Measurements from ENCODE around the gene GNB5.
A peak's percentile ranks its signal among the peaks of the same experiment; 100 is the strongest.
"Not testable (repeated sequence)": the region's sequence is repeated elsewhere in the genome, so short reads cannot be mapped to it uniquely, and the experiment has no call there.

The GNB5 gene

DNA sequence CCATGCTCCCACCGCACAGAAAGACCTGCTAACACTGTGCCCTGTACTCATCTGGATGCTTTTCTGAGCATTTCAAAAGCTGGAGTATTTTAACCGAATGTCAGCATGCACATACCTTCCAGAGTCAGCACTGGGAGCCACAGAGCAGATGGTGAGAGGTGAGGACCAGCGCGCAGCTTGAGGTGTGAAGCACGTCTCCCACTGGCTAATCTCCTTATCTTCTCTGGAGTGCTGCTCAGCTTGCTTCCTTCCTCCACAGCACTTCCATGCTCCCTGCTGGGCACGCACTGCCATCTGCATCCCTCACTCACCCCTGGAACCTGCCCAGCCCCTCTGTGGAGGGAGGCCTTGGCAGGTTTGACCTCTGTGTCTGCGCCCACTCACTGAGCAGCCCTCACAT, at the start of gene GNB5:
Gene GNB5, minus strand, starts transcription at position 186 of the 400 bp plus-strand sequence. CDS start 6,716 bp downstream, outside the sequence.
- H3K36me3 ChIP-seq (replicated peaks) = no peaks in the 10 kb centered on the region
- no peak within 1 kb of the TSS for H3K4me3 ChIP-seq
- no peaks in the 10 kb centered on the region for H3K9me3 ChIP-seq
- in situ Hi-C loops (cut with MboI; ENCODE audit: low sequenced_read_pairs) = no loop called here
- no peaks in the 10 kb centered on the region for H3K4me1 ChIP-seq
- no peaks in the 10 kb centered on the region for H3K27me3 ChIP-seq (ENCODE audit: low read depth)
- no peak for DNase-seq (ENCODE audit: low spot score in 2 of 2)

DNA sequence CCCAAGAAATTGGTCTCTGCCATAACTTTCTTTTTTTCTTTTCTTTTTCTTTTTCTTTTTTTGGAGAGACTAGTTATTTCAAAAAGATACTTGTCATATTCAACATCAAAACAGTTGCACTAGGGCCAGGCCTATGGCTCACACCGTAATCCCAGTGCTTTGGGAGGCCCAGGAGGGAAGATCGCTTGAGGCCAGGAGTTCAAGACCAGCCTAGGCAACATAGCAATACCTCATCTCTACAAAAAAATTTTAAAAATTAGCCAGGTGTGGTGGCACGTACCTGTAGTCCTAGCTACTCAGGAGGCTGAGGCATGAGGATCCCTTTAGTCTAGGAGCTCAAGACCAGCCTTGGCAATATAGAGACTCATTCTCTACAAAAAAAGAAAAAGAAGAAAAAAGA, 49.0 kb upstream of the GNB5 start:
- no peak for DNase-seq (ENCODE audit: low spot score in 2 of 2)
- in situ Hi-C loops (cut with MboI; ENCODE audit: low sequenced_read_pairs) = no loop called here
- Histone ChIP-seq H3K9me3 (no peaks in the 10 kb centered on the region), H3K4me1 (no peaks in the 10 kb centered on the region), H3K27me3 (ENCODE audit: low read depth) (no peaks in the 10 kb centered on the region), H3K36me3 (replicated peaks) (peaks cover 3% of the 10 kb centered on the region; the same call in 1 of the 2 replicates), H3K4me3 (no peak overlapping the region)

DNA sequence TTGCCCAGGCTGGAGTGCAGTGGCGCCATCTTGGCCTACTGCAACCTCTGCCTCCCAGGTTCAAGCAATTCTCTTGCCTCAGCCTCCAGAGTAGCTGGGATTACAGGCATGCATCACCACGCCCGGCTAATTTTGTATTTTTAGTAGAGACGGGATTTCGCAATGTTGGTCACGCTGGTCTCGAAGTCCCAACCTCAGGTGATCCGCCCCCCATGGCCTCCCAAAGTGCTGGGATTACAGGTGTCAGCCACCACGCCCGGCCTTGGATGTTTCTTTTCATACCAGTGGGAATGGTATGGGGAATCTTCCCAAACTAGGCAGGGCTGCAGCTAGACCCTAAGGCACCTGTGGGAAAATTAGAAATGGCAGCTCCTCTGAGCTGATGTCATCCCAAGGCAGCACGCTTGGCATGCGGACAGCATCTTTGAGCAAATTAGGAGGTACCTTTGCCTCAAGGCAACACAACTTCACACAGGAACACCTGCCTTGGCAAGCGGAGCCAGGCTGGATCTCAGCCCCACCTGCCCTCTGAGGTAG, 47.9 kb upstream of the GNB5 start:
- H3K4me3 ChIP-seq; DNase-seq (ENCODE audit: low spot score in 2 of 2); H3K4me1 ChIP-seq; in situ Hi-C loops (cut with MboI; ENCODE audit: low sequenced_read_pairs); H3K9me3 ChIP-seq; H3K27me3 ChIP-seq (ENCODE audit: low read depth); H3K36me3 ChIP-seq (replicated peaks): not testable (repeated sequence)

DNA sequence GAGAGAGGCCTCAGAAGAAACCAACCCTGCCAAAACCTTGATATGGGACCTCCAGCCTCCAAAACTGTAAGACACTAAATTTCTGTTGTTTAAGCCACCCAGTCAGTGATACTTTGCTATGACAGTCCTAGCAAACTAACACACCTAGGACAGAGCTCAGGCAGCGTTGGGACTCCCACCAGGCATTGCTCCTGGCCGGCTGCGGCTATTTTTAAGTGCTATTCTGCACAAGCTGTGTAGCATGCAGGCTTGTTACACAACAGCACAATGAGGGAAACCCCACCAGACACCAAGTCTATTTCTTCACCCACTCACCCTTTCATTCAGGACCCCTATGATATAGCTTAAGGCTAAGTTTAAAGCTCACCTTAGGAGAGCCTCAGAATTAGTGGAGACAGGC, 47.0 kb upstream of the GNB5 start:
- in situ Hi-C loops (cut with MboI; ENCODE audit: low sequenced_read_pairs) = no loop called here
- no peak for DNase-seq (ENCODE audit: low spot score in 2 of 2)
- Histone ChIP-seq H3K9me3 (no peaks in the 10 kb centered on the region), H3K4me1 (no peaks in the 10 kb centered on the region), H3K27me3 (ENCODE audit: low read depth) (no peaks in the 10 kb centered on the region), H3K4me3 (no peak overlapping the region), H3K36me3 (replicated peaks) (no peaks in the 10 kb centered on the region; the same call in 1 of the 2 replicates)

DNA sequence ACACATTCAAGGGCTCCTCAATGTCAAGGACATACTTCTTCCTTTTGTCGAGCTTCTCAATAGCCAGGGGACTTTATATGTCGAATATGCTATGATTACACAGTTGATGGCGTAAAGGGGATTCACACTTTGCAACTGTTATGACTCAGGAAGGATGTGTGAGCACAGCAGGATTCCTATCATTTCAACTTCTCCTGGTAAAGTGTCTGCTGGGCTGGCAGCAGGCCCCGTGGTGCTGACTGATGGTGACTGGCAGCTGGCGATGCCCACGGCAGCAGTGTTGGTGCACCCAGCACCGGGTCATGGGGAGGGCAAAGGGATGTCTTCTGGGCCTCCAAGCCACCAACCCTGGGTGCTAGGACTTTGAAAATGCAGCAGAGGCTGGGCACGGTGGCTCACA, 44.8 kb upstream of the GNB5 start:
- in situ Hi-C loops (cut with MboI; ENCODE audit: low sequenced_read_pairs) = no loop called here
- Histone ChIP-seq H3K9me3 (no peaks in the 10 kb centered on the region), H3K36me3 (replicated peaks) (no peaks in the 10 kb centered on the region; the same call in 1 of the 2 replicates), H3K4me1 (no peaks in the 10 kb centered on the region), H3K4me3 (no peak overlapping the region), H3K27me3 (ENCODE audit: low read depth) (no peaks in the 10 kb centered on the region)
- DNase-seq (ENCODE audit: low spot score in 2 of 2) = no peak

DNA sequence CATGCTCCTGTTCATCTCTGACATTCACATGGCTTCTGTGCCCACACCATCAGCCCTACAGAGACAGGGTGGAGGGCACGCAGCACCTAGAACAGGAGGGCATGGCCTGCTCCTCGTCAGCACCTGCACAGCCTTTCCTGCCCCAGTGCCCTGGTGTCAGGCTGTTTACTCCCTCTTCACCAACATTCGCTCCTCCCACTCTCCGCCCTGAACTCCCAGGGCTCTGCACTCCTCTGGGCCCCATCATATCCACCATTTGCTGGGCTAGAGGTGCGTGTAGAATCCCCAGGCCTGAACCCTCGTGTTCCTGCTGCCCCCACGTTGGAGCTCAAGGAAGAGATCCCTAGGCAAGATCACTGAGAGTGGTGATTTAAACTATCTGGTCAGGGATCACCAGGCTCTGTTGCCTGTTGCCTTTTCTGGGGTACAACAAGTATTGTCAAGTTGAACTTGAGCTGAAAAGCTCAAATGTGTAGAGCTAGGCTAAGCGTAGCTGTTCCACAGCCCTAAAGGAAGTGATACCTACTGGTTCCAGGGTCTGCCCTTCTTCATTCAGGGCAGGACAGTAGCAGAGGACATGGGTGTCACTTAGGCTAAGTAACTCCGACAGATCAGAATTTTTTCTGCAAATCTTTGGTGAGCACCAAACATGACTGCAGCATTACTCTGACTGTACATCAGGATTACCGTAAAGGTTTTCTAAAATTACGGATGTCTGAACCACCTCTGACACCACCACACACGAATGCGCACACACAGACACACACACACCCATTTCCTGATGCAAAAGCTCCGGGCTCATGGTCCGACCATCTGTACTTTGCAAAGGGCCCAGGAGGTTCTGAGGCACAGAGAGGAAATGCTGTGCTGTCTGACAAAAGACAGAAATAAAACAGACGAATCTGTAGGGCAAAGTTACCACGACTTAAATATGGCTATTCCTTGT, 43.7 kb upstream of the GNB5 start:
- no peaks in the 10 kb centered on the region for H3K4me1 ChIP-seq
- H3K4me3 ChIP-seq = no peak overlapping the region
- in situ Hi-C loops (cut with MboI; ENCODE audit: low sequenced_read_pairs) = no loop called here
- no peak for DNase-seq (ENCODE audit: low spot score in 2 of 2)
- H3K9me3 ChIP-seq = no peaks in the 10 kb centered on the region
- no peaks in the 10 kb centered on the region; the same call in 1 of the 2 replicates for H3K36me3 ChIP-seq (replicated peaks)
- no peaks in the 10 kb centered on the region for H3K27me3 ChIP-seq (ENCODE audit: low read depth)

DNA sequence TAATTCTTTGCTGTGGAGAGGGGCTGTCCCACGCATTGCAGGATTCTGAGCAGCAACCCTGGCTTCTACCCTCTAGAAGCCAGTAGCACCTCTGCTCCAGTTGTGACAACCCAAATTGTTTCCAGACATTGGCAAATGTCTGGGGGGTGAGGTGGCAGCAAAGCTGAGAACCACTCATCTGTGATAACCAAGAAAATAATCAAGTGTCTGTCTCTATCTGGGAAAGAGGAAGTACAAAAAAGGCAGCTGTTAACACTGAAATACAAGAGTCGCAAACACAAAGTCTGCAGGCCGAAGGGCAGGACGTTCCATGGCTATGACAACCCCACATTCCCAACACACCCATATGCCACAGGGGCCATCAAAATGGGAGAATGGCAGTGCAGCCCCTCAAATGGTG, 42.2 kb upstream of the GNB5 start:
- no peak overlapping the region for H3K4me3 ChIP-seq
- H3K27me3 ChIP-seq (ENCODE audit: low read depth) = no peaks in the 10 kb centered on the region
- in situ Hi-C loops (cut with MboI; ENCODE audit: low sequenced_read_pairs) = no loop called here
- H3K4me1 ChIP-seq = no peaks in the 10 kb centered on the region
- no peak for DNase-seq (ENCODE audit: low spot score in 2 of 2)
- no peaks in the 10 kb centered on the region for H3K9me3 ChIP-seq
- H3K36me3 ChIP-seq (replicated peaks) = no peaks in the 10 kb centered on the region; the same call in 1 of the 2 replicates

DNA sequence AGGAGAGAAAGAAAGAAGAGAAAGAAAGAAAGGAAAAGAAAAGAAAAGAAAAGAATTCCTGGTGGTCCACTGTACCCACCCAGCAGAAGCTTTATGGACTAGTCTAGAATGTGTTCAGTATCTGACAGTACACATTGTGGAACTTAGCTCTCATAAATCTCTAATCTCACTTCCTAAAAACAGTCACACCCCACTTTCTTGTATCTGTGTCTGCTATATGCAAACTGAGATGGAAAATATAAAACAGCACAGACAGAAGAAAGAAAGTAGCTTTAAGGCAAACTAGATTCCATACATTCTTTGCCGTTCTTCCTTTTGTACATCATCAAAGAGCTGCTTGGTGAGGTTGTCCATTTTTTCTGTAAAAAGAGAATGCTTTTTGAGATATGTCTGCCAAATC, 41.1 kb upstream of the GNB5 start:
- Histone ChIP-seq H3K4me1 (no peaks in the 10 kb centered on the region), H3K4me3 (no peak overlapping the region), H3K27me3 (ENCODE audit: low read depth) (no peaks in the 10 kb centered on the region), H3K36me3 (replicated peaks) (no peaks in the 10 kb centered on the region; the same call in 1 of the 2 replicates), H3K9me3 (no peaks in the 10 kb centered on the region)
- in situ Hi-C loops (cut with MboI; ENCODE audit: low sequenced_read_pairs) = no loop called here
- peak in 1 of 2 experiments; percentile 40 for DNase-seq (ENCODE audit: low spot score in 2 of 2)

DNA sequence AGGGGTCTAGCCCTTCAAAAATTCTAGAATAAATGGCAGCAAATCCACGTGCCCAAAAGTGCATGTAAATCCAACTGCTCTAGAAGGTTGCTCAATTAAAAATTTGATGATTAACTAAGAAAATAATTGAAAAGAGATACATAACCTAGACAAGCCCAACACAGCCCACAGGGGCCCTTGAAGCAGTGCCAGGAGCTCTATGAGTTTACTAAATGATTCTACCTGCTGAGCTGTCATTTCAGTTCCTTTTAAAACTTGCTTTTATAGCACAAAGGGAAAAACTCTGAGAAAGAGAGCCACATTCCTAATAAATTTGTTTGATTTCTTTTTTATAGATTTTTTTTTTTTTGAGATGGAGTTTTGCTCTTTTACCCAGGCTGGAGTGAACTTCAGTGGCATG, 38.9 kb upstream of the GNB5 start:
- H3K27me3 ChIP-seq (ENCODE audit: low read depth) = no peaks in the 10 kb centered on the region
- H3K36me3 ChIP-seq (replicated peaks) = no peaks in the 10 kb centered on the region
- in situ Hi-C loops (cut with MboI; ENCODE audit: low sequenced_read_pairs) = no loop called here
- H3K4me3 ChIP-seq = no peak overlapping the region
- H3K9me3 ChIP-seq = no peaks in the 10 kb centered on the region
- no peak for DNase-seq (ENCODE audit: low spot score in 2 of 2)
- H3K4me1 ChIP-seq = no peaks in the 10 kb centered on the region

DNA sequence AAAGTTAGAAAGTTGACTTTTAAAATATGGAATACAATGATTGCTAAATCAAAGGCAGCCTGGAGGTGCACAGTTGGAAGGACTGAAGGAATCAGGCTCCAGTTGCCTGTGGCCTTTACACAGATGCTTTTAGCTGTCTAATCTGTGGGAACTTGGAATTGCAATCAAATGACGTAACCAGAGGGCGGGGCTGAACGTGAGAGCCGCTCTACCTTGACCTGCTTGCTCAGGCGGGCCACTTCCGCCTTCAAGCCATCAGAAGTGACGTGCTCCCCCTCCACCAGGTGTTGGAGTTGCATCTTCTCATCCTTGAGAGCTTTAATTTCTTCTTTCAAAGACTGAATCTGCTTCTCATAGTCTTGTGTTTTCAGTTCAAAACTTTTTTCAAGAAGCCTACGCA, 37.7 kb upstream of the GNB5 start:
- Histone ChIP-seq H3K36me3 (replicated peaks) (no peaks in the 10 kb centered on the region), H3K4me1 (no peaks in the 10 kb centered on the region), H3K9me3 (no peaks in the 10 kb centered on the region), H3K27me3 (ENCODE audit: low read depth) (no peaks in the 10 kb centered on the region), H3K4me3 (no peak overlapping the region)
- peak in 1 of 2 experiments; percentile 23 for DNase-seq (ENCODE audit: low spot score in 2 of 2)
- in situ Hi-C loops (cut with MboI; ENCODE audit: low sequenced_read_pairs) = no loop called here

DNA sequence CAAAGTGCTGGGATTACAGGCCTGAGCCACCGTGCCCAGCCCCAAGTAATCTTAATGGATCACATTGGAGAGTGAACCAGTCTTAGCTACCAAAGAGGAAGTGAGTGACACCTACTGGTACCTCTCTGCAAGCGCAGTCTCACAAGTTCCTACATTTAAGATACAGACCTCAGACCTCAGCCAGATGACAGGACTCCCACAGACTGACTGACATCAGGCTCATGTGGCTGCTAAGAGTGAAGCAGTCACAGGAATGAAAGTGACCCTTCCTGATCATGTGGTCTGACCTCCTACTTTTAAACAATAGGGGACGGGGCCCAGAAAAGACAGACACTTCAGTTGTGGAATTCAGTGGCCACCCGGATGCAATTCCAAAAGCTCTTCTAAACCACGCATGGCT, 36.3 kb upstream of the GNB5 start:
- H3K36me3 ChIP-seq (replicated peaks) = no peaks in the 10 kb centered on the region

DNA sequence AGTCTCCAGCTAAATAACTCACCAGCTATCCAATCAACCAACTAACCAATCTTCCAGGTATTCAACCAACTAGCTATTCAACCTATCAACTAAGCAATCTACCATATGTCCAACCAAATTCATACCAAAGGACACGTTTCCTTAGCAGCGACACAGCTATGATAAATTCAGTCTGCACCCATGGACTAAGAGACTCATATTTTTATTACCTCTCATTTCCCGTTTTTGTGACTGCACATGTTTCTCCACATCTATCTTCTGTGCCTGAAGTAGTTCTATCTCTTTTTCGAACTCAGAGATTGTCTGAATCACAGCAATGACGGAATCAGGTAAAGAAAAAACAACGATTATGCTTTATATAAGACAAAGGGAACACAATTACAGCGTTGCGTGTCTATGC, 34.0 kb upstream of the GNB5 start:
- in situ Hi-C loops (cut with MboI; ENCODE audit: low sequenced_read_pairs) = no loop called here

More for the DNA sequence above, 36.3 kb upstream of the GNB5 start:
- Histone ChIP-seq H3K4me3 (no peak overlapping the region), H3K27me3 (ENCODE audit: low read depth) (no peaks in the 10 kb centered on the region), H3K4me1 (no peaks in the 10 kb centered on the region), H3K9me3 (no peaks in the 10 kb centered on the region)
- peak; percentile 77 to 88 for DNase-seq (ENCODE audit: low spot score in 2 of 2)
- in situ Hi-C loops (cut with MboI; ENCODE audit: low sequenced_read_pairs) = no loop called here

DNA sequence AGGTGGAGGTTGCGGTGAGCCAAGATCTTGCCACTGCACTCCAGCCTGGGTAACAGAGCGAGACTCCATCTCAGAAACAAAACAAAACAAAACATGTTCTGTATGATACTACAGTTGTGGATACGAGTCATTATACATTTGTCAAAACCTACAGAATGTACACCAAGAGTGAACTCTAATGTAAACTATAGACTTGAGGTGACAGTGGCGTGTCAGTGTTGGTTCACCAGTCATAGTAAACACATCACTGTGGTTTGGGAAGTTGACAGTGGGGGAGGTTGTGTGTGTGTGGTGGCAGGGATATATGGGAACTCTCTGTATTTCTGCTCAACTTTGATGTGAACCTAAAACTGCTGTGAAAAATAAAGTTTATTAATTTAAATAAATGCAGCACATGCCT, 33.0 kb upstream of the GNB5 start:
- Histone ChIP-seq H3K4me3 (no peak overlapping the region), H3K36me3 (replicated peaks) (peaks cover 4% of the 10 kb centered on the region; the same call in 1 of the 2 replicates), H3K4me1 (no peaks in the 10 kb centered on the region), H3K27me3 (ENCODE audit: low read depth) (no peaks in the 10 kb centered on the region), H3K9me3 (no peaks in the 10 kb centered on the region)
- DNase-seq (ENCODE audit: low spot score in 2 of 2) = no peak
- in situ Hi-C loops (cut with MboI; ENCODE audit: low sequenced_read_pairs) = no loop called here

More for the DNA sequence above, 34.0 kb upstream of the GNB5 start:
- no peaks in the 10 kb centered on the region for H3K9me3 ChIP-seq
- H3K36me3 ChIP-seq (replicated peaks) = no peaks in the 10 kb centered on the region
- no peaks in the 10 kb centered on the region for H3K27me3 ChIP-seq (ENCODE audit: low read depth)
- no peaks in the 10 kb centered on the region for H3K4me1 ChIP-seq
- no peak for DNase-seq (ENCODE audit: low spot score in 2 of 2)
- H3K4me3 ChIP-seq = no peak overlapping the region

DNA sequence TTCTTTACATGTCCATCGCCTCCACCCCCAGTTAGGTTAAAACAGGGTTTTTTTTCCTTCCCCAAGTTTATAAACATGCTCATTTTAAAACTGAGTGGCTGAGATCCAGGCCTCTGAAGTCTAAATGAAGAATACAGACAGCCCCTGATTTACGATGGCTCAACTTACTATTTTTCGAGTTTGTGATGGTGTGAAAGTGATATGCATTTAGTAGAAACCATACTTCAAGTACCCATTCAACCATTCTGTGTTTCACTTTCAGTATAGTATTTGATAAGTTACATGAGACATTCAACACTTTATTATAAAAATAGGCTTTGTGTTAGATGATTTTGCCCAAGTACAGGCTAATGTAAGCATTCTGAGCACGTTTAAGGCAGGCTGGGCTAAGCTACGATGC, 30.5 kb upstream of the GNB5 start:
- H3K36me3 ChIP-seq (replicated peaks) = peaks cover 4% of the 10 kb centered on the region; the same call in 1 of the 2 replicates
- DNase-seq (ENCODE audit: low spot score in 2 of 2) = no peak
- H3K4me1 ChIP-seq = no peaks in the 10 kb centered on the region
- H3K27me3 ChIP-seq (ENCODE audit: low read depth) = no peaks in the 10 kb centered on the region
- H3K4me3 ChIP-seq = no peak overlapping the region
- H3K9me3 ChIP-seq = no peaks in the 10 kb centered on the region
- in situ Hi-C loops (cut with MboI; ENCODE audit: low sequenced_read_pairs) = no loop called here

Measured in HAP-1 (cell line).